Suprapubic skin (tissue), 4 donors: ENCODE data around the gene CEMIP2. TPM values are rescaled to one million over a fixed set of nuclear protein-coding genes. Genes with fewer than 3 reads are reported as not detected.

Experiments
- DNase-seq, 2 donors: peaks; one replicate each; pipeline ENCODE4 v3.0.0-alpha.2; 2019; ENCODE audit warnings: low spot score in 2 of 2
- H3K27ac ChIP-seq: fragments of 200-600 bp; sonication (generic); one replicate; pipeline ENCODE4 v1.5.1; 2019
- H3K27me3 ChIP-seq: fragments of 200-600 bp; sonication (generic); one replicate; pipeline ENCODE4 v1.5.1; 2019
- H3K36me3 ChIP-seq: fragments of 200-600 bp; sonication (generic); one replicate; pipeline ENCODE4 v1.5.1; 2019
- H3K4me1 ChIP-seq: fragments of 200-600 bp; sonication (generic); one replicate; pipeline ENCODE4 v1.5.1; 2019
- H3K4me3 ChIP-seq: fragments of 200-600 bp; sonication (generic); one replicate; pipeline ENCODE4 v1.5.1; 2019; ENCODE audit warnings: mild to moderate bottlenecking
- H3K9me3 ChIP-seq: fragments of 200-600 bp; sonication (generic); one replicate; pipeline ENCODE4 v1.5.1; 2019
- EP300 ChIP-seq: sonication (generic); formaldehyde crosslinking; IDR thresholded peaks from one replicate; pipeline ENCODE4 v1.6.1; 2017; ENCODE audit warnings: antibody characterized with exemption
- POLR2A ChIP-seq, 2 donors: fragments of 450-650 bp; IDR thresholded peaks; one replicate each; pipeline ENCODE4 v1.6.1; 2017; ENCODE audit warnings: antibody characterized with exemption in 2 of 2, mild to moderate bottlenecking in 2 of 2, moderate library complexity in 2 of 2
- POLR2AphosphoS5 ChIP-seq, 3 donors: sonication (generic); formaldehyde crosslinking; IDR thresholded peaks; one replicate each; pipeline ENCODE4 v1.6.1; 2017; ENCODE audit warnings: antibody characterized with exemption in 3 of 3
- WGBS: methylation state at CpG from one replicate; pipeline ENCODE4 v1.1.5; 2018; 5-methylcytosine and 5-hydroxymethylcytosine counted together
- total RNA-seq, 4 donors: library from RNA; depleted of rRNA; stranded (reverse); fragments of >200 nt; gene quantifications; one replicate each; pipeline ENCODE4 v1.1.0, GENCODE V29; 2016
- TF ChIP-seq, protein P1 (sequence below), 2 donors: fragments of 200-600 bp in 1 of 2; fragments of 450-650 bp in 1 of 2; sonication (generic) in 1 of 2; IDR thresholded peaks; one replicate each; pipeline ENCODE4 v1.5.1; 2016 to 2019; ENCODE audit warnings: antibody characterized with exemption in 2 of 2, mild to moderate bottlenecking in 1 of 2, moderate library complexity in 1 of 2

CEMIP2 gene
- total RNA-seq, 4 donors from 2014 or later, result 48.9 to 76.2 (median 66.1) TPM

DNA sequence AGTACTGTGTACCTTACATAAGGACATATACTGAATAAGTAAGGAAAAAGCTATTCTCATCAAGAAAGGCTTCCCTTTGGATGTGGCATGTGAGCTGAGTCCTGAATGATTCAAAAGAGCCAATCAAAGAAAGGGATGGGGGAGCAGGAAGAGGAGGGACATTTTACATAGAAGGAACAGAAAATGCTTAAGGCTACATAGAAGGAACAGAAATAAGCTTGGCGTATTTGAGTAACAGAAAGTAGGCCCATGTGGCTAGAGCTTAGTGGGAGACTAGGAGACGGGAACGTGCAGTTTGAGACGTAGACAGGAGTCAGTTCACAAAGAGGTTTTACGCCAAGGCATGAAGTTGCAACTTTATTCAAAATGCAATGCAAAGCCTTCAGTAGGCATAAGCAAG lies 126.3 kb downstream of the CEMIP2 start:
- WGBS, result 92% methylated on average over 5 of the region's 5 CpGs
- H3K4me1 ChIP-seq, result peaks cover 4% of the 10 kb centered on the region
- H3K9me3 ChIP-seq, result no peaks in the 10 kb centered on the region
- no peaks in the 10 kb centered on the region for H3K36me3 ChIP-seq
- H3K4me3 ChIP-seq, result no peak overlapping the region
- no peaks in the 10 kb centered on the region for H3K27me3 ChIP-seq
- TF ChIP-seq POLR2A (IDR thresholded peaks at IDR 0.05), result no peak
- no peak for DNase-seq
- H3K27ac ChIP-seq, result no peak overlapping the region

DNA sequence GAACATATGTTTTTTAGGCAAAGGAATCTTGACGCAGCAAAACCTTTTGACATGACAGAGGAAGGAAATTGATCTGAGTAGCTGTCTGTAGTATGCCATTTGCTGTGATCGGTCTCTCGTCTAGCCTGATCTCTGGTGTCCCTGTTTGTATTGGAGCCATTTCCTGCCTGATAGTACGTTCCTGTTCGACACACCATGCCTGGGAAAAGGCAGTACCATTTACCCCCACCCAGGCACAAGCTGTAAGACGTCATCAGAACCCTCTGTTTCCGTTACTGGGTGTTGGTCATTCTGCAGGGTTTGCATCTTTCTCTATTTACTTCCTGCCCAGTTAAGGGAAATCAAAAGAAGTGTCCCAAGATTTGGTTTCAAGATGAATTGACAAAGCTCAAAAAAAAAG lies 129.7 kb downstream of the CEMIP2 start:
- DNase-seq, result no peak
- no peaks in the 10 kb centered on the region for H3K36me3 ChIP-seq
- TF ChIP-seq POLR2A (IDR thresholded peaks at IDR 0.05), result no peak
- TF ChIP-seq, protein P1, sequence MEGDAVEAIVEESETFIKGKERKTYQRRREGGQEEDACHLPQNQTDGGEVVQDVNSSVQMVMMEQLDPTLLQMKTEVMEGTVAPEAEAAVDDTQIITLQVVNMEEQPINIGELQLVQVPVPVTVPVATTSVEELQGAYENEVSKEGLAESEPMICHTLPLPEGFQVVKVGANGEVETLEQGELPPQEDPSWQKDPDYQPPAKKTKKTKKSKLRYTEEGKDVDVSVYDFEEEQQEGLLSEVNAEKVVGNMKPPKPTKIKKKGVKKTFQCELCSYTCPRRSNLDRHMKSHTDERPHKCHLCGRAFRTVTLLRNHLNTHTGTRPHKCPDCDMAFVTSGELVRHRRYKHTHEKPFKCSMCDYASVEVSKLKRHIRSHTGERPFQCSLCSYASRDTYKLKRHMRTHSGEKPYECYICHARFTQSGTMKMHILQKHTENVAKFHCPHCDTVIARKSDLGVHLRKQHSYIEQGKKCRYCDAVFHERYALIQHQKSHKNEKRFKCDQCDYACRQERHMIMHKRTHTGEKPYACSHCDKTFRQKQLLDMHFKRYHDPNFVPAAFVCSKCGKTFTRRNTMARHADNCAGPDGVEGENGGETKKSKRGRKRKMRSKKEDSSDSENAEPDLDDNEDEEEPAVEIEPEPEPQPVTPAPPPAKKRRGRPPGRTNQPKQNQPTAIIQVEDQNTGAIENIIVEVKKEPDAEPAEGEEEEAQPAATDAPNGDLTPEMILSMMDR (IDR thresholded peaks at IDR 0.05), result no peak
- no peak for TF ChIP-seq POLR2AphosphoS5 (IDR thresholded peaks at IDR 0.05)
- TF ChIP-seq EP300, result no peak
- H3K27ac ChIP-seq, result peak overlapping the region; percentile 50
- WGBS, result 48% methylated on average over 7 of the region's 7 CpGs
- no peak overlapping the region for H3K4me3 ChIP-seq
- no peaks in the 10 kb centered on the region for H3K9me3 ChIP-seq
- no peaks in the 10 kb centered on the region for H3K4me1 ChIP-seq
- H3K27me3 ChIP-seq, result no peaks in the 10 kb centered on the region

DNA sequence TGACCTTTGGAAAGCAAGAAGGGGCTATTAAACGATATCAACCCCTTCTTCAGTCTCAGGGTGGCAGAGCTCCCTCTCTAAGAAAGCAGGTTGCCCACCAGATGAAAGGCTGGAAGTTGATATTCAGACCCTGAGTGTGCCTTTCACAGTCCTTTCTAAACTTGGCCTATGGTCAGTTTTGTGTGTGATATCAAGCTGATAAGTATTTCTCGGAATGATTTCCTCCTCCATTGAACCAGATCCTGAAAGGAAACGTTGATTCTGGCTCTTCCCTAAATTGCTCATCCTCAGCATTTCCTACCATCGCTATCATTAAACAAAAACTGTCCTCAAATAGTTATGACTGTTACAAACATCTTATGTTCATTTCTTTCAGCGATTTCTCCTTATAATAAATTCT lies 130.4 kb downstream of the CEMIP2 start:
- no peak for DNase-seq
- H3K4me1 ChIP-seq, result no peaks in the 10 kb centered on the region
- no peaks in the 10 kb centered on the region for H3K27me3 ChIP-seq
- no peak for TF ChIP-seq POLR2A (IDR thresholded peaks at IDR 0.05)
- TF ChIP-seq EP300, result no peak
- TF ChIP-seq, protein P1 (IDR thresholded peaks at IDR 0.05), result no peak
- TF ChIP-seq POLR2AphosphoS5 (IDR thresholded peaks at IDR 0.05), result no peak
- WGBS, result 66% methylated on average over 5 of the region's 5 CpGs
- no peaks in the 10 kb centered on the region for H3K9me3 ChIP-seq
- H3K4me3 ChIP-seq, result no peak overlapping the region
- H3K27ac ChIP-seq, result peak overlapping the region; percentile 50
- no peaks in the 10 kb centered on the region for H3K36me3 ChIP-seq

DNA sequence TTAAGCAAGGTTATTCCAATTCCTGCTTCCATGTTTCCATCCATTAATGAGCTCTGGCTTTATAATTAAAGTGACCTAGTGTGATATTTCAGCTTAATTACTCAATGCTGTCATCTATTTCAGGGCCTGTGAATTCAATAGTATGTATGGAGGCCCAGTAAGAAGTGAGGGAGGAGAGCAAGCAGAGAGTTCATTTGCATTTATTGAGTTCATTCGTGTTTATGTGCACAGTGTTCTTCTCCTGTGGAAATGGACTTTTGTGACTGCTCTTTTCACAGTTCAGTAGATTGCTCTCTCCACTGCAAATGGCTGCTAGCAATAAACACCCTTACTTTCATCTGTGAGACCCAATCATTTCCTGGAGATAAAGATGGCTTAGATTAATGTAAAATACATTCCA lies 130.9 kb downstream of the CEMIP2 start:
- Histone ChIP-seq H3K27me3 (no peaks in the 10 kb centered on the region), H3K4me1 (no peaks in the 10 kb centered on the region), H3K9me3 (no peaks in the 10 kb centered on the region), H3K36me3 (no peaks in the 10 kb centered on the region), H3K4me3 (no peak overlapping the region), H3K27ac (no peak overlapping the region)
- WGBS, result 55% methylated on average over 1 of the region's 1 CpG
- no peak for TF ChIP-seq EP300
- TF ChIP-seq, protein P1 (IDR thresholded peaks at IDR 0.05), result no peak
- no peak for TF ChIP-seq POLR2AphosphoS5 (IDR thresholded peaks at IDR 0.05)
- no peak for TF ChIP-seq POLR2A (IDR thresholded peaks at IDR 0.05)
- DNase-seq, result no peak

DNA sequence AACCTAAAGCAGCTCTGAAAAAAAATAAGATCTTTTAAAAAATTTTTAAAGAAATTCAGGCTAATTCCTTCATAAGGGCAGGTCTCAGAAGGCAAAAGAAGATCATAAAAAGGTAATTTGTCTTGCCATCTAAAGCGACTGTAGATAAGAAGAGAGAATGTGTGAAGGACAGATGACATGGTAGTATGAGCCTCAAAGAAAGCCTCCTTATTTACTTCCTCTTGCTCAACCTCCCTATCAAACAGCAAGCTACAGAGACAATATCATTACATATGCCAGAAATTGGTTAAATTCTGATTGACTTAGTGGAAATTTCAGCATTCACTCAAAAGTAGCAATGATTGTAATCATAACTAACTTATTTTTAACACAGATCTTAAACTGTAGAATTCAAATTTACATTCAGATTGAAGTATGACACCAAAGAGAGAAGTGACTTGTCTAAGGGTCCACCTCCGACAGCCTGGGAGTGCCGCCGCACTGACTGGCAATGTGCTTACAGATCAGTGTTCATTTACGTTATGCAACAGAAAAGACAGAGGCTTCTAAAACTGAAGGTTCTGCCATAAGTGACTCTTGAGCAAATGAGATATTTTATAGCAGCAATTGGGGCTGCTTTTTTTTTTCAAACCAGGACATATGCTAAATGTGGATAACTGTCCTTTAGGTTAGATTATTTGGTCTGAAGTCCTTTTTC lies 132.0 kb downstream of the CEMIP2 start:
- no peak for TF ChIP-seq POLR2A (IDR thresholded peaks at IDR 0.05)
- TF ChIP-seq, protein P1 (IDR thresholded peaks at IDR 0.05), result no peak
- DNase-seq, result no peak
- WGBS, result 94% methylated on average over 5 of the region's 5 CpGs
- no peaks in the 10 kb centered on the region for H3K36me3 ChIP-seq
- no peak overlapping the region for H3K27ac ChIP-seq
- H3K4me3 ChIP-seq, result no peak overlapping the region
- H3K9me3 ChIP-seq, result no peaks in the 10 kb centered on the region
- H3K27me3 ChIP-seq, result no peaks in the 10 kb centered on the region
- H3K4me1 ChIP-seq, result no peaks in the 10 kb centered on the region

DNA sequence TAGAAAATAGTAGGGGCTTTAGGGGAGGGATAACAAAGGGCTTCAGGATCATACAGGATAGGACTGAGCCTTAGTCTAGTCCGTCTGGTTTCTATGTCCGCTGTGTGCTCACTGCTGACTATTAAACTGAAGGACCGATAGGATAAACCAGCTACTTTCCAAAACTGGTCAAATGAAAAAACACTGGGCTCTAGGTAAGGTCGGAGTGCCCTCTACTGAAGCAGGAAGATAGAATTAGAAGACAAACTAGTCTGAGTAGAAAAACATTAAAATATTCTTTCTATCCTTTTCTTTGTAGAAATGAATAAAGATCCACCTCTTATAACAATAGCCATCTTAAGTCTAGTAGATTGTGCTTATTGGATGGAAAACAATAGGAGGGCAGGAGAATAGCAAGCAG lies 133.6 kb downstream of the CEMIP2 start:
- no peak overlapping the region for H3K4me3 ChIP-seq
- H3K4me1 ChIP-seq, result no peaks in the 10 kb centered on the region
- H3K27ac ChIP-seq, result no peak overlapping the region
- no peaks in the 10 kb centered on the region for H3K9me3 ChIP-seq
- no peaks in the 10 kb centered on the region for H3K36me3 ChIP-seq
- WGBS, result 78% methylated on average over 4 of the region's 4 CpGs
- H3K27me3 ChIP-seq, result no peaks in the 10 kb centered on the region
- no peak for TF ChIP-seq POLR2AphosphoS5 (IDR thresholded peaks at IDR 0.05)
- TF ChIP-seq, protein P1 (IDR thresholded peaks at IDR 0.05), result no peak
- no peak for DNase-seq
